ENCODE results near the gene FNBP1L.

Gene FNBP1L

DNA sequence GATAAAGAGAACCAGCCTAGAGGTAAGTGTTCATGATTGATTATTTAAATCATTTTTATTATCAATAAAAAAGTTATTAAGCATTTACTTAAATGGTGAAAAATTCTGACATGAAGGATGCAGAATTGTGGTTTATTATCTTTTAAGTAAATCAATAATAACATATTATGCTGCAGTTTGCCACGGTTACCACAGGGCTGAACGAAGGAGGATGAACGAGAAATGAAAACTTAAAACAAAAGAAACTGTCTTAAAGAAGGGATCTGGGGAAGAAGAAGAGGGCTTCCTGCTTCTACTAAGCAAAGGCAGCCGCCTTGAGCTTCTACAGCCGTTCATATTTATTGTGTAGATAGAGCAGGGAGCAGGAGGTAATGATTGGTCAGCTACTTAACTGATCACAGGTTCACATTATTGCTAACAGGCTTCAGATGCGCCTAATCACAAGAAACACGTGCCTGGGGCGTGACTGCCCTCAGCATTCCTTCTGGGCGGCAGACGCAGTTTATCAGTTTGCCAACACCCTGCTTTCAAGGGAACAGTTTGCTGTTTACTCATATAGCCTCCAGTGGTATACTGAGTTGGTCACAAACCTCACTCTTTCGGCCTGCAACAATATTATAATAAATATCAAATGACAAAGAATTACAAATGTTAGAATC lies 5.8 kb upstream of the FNBP1L start:
- TF ChIP-seq, protein P1, sequence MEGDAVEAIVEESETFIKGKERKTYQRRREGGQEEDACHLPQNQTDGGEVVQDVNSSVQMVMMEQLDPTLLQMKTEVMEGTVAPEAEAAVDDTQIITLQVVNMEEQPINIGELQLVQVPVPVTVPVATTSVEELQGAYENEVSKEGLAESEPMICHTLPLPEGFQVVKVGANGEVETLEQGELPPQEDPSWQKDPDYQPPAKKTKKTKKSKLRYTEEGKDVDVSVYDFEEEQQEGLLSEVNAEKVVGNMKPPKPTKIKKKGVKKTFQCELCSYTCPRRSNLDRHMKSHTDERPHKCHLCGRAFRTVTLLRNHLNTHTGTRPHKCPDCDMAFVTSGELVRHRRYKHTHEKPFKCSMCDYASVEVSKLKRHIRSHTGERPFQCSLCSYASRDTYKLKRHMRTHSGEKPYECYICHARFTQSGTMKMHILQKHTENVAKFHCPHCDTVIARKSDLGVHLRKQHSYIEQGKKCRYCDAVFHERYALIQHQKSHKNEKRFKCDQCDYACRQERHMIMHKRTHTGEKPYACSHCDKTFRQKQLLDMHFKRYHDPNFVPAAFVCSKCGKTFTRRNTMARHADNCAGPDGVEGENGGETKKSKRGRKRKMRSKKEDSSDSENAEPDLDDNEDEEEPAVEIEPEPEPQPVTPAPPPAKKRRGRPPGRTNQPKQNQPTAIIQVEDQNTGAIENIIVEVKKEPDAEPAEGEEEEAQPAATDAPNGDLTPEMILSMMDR (IDR thresholded peaks at IDR 0.05; ENCODE audit: insufficient read depth, low read depth, low read length, missing control alignments) = no peak
- DNase-seq (ENCODE audit: low read depth) = peak; percentile 81
- no peak overlapping the region for H3K4me3 ChIP-seq (ENCODE audit: low read length)

DNA sequence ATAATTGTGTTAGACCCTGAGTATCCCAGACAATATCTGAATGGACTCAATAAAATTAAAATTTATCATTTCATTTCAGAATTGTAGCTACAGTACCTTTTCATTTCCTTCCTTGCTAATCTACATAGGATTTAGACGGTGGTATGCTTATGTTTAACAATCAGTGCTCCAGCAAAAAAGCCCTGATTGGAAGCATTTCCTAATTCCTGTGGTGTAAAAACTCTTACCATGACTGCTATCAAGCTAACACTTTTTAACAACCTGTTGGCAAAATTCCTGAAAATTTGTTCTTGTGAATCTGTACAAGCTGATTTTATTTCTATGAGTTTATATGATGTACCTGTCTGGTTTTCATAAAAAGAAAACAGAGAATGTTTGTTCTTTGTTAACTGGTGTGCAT lies 5.2 kb upstream of the FNBP1L start:
- no peak overlapping the region for H3K4me3 ChIP-seq (ENCODE audit: low read length)
- no peak for DNase-seq (ENCODE audit: low read depth)
- TF ChIP-seq, protein P1 (IDR thresholded peaks at IDR 0.05; ENCODE audit: insufficient read depth, low read depth, low read length, missing control alignments) = no peak

DNA sequence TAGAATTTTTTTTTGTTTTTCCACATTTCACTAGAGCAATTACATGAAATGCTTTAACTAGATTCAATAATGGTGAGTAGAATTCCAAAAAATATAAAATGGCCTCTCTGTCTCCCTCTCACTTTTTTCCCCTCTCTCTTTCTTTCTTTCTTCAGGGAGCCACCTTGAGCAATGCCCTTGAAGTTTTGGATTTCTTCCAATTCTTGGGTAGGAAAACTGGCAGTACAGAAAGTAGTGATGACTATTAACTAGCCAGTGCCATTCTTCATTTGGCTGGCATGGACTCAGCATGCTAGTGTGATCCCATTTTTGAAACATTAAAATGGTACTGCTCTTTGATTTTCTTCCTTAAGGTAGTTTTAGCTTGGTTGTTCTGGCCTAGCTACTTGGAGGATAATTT lies 4.5 kb upstream of the FNBP1L start:
- H3K4me3 ChIP-seq (ENCODE audit: low read length) = no peak overlapping the region
- TF ChIP-seq, protein P1 (IDR thresholded peaks at IDR 0.05; ENCODE audit: insufficient read depth, low read depth, low read length, missing control alignments) = no peak
- peak; percentile 27 for DNase-seq (ENCODE audit: low read depth)

DNA sequence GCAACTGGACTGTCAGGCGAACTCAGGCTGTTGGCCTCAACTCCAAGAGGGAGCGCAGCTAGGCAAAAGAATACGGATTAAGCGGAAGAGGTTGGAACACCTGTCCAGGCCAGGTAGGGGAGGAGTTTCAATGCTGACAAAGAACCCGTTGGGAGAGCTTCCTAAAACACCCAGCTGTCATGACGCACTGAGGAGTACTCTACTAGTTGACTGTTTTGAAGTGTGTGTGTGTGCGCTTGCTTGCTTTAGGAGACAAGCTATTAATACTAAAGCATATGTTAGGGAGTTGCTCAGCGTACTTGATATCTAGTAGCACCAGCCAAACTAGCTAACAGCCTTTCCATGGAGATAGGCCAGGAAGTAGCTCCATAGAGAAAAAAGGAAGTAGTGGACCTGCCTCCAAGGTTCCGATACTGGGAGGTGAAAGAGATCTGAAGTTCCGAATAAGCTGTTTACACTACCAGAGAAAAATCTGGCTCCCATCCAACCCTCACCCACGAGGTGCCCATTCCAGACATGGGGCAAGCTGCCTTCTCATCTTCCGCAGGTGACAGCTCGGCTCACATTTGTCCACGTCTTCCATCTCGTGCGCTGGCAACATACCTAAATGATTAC lies 974 bp upstream of the FNBP1L start:
- H3K4me3 ChIP-seq (ENCODE audit: low read length) = peak overlapping the region; percentile 80
- TF ChIP-seq, protein P1 (IDR thresholded peaks at IDR 0.05; ENCODE audit: insufficient read depth, low read depth, low read length, missing control alignments) = no peak
- peak; percentile 93 for DNase-seq (ENCODE audit: low read depth)

DNA sequence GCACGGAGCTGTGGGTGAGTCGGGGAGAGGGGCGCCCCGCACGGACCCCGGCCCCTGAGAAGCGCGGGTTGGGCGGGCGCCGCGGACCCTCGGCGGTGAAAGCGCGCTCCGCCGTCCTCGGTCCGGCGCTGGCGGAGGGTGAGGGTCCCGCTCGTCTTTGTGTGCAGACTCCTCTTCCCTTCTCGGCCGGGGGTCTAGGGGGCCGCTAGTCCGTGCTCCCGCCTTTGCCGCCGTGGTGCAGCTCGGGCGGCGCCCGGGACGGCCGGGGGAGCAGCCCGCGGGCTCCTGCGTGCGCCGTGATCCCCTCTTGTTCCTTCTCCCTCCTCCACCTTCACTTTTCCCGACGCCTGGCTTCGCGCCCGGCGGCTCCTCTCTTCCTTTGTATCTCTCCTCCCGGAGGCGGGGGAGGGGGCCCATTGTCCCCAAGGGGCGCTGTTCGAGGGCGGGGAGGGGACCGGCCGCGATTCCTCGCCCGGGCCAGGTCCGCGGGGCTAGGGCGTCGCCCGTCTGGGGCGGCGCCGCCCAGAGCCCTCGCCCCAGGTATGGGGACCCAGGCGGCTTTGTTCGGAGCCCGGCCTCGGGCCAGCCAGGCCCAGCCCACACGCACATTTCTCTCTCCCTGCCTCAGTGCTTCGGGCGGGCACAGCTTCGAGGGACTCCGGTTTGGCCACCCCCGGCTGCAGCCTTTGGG lies 519 bp downstream of the FNBP1L start:
- TF ChIP-seq, protein P1 (IDR thresholded peaks at IDR 0.05; ENCODE audit: insufficient read depth, low read depth, low read length, missing control alignments) = no peak
- DNase-seq (ENCODE audit: low read depth) = peak; percentile 25
- H3K4me3 ChIP-seq (ENCODE audit: low read length) = peak overlapping the region; percentile 80

DNA sequence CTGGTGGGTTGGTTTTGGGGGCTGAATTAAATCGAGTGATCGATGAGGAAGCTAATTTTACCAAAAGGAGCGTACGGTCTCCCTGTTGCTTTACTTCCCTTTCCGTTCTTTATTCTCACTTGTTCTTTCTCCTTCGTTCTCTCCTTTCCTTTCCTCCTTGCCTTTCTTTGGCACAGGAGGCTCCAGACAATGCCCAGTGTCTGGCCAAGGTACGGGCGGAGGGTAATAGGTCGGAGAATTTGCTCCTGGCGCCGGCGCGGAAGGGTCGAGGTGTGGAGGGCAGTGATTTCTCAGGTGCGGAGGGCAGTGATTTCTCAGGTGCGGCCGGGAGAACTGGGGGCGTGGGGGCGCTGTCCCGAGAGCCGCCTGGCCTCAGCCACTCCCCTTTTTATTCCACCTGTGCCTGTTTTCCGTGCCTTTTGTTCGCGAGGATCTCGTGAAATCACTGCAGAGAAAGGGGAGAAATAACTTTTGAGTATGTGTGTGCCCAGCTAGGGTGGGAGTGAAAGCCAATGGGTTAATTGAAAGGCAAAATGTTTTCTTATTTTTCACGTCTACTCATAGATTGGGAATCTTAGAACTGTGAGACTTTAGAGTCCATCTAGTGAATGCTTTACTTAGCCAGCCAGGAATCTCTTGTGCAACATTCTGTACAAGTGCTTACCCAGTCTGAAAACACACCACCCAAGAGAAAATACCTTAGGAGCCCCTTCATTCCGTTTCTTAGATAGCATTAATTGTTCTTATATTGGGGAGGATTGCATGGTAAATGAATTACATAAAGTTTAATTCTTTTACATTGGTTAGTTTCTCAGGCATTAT lies 1.3 kb downstream of the FNBP1L start:
- TF ChIP-seq, protein P1 (IDR thresholded peaks at IDR 0.05; ENCODE audit: insufficient read depth, low read depth, low read length, missing control alignments) = peak; percentile 20
- DNase-seq (ENCODE audit: low read depth) = peak; percentile 57
- peak overlapping the region; percentile 80 for H3K4me3 ChIP-seq (ENCODE audit: low read length)
